Non-pigmented ciliary epithelial cell (primary cell): ENCODE results near the gene GMPR2.

Experiments
- DNase-seq: peaks from one replicate; pipeline ENCODE4 v3.0.0-alpha.2; 2010; ENCODE audit warnings: low read depth

GMPR2 gene

GRCh38 chr14:24232645-24233537 lies at the start of gene GMPR2:
Gene GMPR2 (plus strand): TSS chr14:24232929. CDS start chr14:24233254, 325 bp downstream.
- DNase-seq, result no peak

DNA sequence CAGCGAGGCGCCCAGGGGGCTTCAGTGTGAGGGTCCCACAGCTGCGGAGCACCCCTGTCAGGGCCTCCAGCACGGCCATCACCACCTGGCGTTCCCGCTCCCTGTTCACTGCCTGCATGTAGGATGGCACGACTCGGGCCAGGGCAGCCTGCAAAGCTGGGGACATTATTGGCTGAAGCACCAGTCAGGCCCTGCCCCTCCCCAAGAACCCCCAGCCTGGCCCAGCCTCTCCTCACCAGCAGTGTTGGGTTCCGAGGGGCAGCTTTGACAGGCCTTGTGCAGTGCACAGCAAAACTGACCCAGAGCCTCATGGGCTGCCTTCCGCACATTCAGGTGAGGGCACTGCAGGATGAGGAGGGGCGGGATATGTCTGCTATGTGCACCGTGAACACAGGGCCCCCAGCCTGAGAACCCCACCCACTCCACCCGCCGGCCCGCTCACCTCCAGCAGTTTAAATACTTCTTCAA lies 49.7 kb upstream of the GMPR2 start:
- DNase-seq, result no peak

DNA sequence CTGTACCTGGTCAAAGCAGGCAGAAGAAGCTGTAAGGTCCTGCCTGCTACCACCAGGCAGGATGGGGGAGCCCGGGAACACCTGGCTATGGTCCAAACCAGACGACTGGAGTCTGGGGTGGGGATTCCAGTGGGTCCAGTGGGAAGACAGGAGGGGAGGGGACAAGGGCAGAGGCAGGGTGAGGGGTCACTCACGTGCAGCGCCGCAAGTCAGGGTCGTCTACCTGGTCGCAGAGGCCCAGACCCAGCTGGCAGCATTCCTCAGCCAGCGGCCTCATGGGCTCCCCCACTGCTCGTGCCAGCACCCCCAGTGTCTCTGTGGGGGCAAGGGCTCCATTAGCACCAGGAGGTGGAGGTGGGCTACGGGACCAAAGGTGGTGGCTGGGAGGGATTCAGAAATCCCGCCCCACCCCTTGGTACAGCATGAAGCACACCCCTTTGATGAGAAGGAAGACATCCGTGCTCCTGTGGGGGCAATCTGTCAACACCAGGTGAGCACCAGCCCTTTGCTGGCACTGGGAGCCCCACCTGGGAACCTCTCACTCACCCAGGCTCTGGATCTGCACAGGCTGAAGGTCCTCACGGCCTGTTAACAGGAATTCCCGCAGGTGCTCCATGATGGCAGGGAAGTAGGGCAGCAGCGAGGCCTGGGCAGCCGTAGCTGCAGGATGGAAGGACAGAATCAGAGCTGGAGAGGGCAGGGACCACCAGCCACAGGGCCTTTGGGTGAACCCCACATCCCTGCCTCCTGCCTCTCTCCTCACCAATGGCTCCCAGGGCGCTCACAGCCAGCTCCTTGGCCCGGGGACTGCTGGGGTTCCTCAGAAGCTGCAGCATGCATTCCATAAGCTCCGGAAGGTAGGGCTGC lies 48.4 kb upstream of the GMPR2 start:
- DNase-seq, result no peak

DNA sequence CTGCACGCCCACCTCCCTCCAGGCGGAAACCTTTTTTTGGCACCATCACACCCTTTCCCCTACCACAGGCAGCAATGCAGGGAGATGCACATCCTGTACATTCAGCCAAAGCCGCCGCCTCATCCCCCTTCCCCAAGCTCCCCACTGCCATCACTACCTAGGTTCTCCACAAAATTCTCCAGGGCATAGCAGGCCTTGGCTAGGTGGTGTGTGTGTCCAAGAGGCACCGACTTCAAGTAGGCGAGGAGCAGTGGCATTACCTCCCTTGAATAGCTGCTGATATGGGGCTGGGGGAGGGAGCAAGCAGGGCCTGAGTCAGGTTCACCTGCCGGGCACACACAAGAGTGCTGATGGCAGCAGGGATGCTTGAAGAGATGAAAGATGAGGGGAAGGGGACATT lies 47.7 kb upstream of the GMPR2 start:
- no peak for DNase-seq

DNA sequence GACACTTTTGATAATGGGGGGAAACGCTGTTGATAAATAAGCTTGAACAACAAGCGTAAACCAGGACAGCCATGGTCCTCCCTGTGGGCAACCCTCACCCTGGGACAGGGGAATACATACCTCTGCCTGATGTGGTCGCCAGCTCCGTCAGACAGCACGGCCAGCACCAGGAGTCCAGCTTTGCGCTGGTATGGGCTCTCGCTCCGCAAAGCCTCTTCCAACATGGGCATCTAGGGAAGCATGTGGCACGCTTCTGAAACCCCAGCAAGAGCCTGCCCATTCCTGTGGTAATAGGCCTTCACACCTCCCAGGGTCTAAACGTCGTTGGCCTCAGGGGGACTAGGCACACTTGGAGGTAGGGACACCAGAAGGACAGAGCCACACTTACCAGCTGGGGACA lies 47.0 kb upstream of the GMPR2 start:
- no peak for DNase-seq

DNA sequence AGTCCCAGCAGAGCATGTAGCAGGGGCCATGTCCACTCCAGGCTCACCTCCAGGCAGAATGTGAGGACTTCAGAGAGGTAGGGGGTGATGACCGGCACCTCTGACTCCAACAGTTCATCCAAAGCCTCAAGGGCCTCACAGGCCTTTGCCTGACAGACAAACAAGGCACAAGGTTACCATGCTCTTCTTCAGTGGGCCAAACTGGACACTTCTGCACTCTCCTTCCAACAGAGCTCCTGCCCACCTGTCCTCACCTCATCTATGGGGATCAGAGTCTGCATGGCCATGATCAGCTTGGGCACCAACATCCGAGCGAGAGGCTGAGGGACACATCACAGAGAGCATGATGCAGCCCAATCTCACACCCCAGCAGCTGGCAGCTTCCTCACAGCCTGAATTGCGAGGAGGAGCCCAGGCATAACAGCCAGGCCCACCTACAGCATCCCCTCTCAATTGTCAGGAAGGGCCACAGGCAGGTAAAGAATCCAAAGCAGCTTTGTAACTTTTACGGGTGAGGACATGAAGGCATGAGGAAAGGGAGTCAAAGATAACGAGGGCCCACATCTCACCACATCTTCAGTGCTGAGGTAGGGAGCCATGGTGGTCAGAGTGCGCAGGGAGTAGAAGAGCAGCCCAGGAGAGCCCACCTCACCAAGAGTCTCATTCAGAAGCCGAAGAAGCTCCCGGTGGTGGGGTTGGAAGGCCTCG lies 45.7 kb upstream of the GMPR2 start:
- no peak for DNase-seq

DNA sequence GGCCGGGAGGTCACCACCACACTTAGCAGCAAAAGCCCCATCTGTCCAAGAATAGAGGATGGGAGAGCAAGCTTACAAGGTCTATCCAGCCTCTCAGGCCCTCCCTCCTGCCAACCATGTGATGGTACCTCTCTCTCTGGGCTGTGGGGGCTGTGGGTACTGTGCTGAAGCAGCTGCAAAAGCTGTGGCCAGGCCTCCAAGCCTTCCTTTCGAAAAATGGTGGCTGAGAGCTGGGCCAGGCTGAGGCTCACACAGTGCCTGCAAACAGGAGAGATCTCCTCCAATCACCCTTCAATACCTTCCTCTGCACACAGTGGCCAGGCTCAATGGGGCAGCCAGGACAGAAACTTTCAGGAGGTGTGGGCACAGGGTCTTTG lies 45.2 kb upstream of the GMPR2 start:
- no peak for DNase-seq

DNA sequence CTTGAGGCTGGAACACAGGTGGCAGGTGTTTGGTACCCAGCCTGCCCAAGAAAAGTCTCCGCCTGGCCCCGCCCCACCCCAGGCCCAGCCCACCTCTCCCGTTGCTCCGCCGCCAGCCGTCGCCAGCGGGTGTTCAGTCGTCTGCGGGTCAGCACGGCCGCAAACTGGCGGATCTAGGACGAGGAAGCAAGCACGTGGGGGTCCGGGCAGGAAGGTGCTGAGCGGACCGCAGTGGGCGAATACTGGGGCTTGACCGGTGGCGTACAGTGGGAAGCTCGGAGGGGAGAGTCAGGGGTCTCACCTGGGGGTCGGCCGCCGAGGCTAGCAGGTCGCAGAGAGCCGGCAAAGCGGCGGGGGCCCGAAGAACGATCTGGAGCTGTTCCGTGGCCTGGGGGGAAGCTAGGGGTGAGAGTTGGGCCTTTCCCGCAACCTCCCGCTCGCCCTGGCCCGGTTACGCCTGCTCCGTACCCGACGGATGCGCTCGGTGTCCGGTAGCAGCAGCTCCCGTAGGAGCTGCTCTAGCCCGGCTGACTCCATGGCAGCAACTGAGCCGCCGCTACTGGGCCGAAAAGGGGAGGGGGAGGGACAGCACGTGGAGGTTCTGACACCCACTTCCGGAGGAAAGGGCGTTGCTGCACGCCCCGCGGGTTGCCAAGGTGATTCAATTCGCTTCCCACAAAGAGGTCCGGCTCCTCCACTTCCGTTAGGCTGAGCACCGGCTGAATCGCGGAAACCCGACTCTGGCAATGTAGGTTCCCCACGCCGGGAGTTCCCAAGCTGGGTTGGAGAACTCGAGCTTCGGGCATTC lies 44.3 kb upstream of the GMPR2 start, which contains the start of gene IPO4:
TSS of gene IPO4 (minus strand) at position 566 of the 808 bp plus-strand sequence. CDS start at position 537, 29 bp downstream.
- peak; percentile 92 for DNase-seq

GRCh38 chr14:24189059-24189375 lies 43.7 kb upstream of the GMPR2 start:
- no peak for DNase-seq

DNA sequence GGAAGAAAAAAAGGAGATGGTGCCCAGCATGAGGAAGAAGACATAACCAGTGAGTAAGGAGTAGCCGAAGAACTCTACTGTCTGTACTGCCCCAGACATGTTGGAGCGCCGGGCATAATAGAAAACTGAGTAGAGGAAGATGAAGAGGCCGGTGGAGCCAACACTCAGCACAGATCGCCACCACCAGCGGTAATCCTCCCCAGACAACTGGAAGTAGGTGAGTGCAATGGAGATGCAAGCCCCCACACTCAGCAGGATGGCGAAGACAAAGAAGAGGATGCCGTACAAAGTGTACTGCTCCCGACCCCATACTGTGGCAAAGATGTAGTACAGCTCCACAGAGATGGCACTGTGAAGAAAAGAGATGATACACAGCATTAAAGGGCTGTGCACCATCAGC lies 43.3 kb upstream of the GMPR2 start:
- DNase-seq, result no peak

- DNase-seq, result no peak
These were observed 42.3 kb upstream of the GMPR2 start for GRCh38 chr14:24190416-24190815.

- no peak for DNase-seq
These were observed 39.8 kb upstream of the GMPR2 start for GRCh38 chr14:24192933-24193332.

DNA sequence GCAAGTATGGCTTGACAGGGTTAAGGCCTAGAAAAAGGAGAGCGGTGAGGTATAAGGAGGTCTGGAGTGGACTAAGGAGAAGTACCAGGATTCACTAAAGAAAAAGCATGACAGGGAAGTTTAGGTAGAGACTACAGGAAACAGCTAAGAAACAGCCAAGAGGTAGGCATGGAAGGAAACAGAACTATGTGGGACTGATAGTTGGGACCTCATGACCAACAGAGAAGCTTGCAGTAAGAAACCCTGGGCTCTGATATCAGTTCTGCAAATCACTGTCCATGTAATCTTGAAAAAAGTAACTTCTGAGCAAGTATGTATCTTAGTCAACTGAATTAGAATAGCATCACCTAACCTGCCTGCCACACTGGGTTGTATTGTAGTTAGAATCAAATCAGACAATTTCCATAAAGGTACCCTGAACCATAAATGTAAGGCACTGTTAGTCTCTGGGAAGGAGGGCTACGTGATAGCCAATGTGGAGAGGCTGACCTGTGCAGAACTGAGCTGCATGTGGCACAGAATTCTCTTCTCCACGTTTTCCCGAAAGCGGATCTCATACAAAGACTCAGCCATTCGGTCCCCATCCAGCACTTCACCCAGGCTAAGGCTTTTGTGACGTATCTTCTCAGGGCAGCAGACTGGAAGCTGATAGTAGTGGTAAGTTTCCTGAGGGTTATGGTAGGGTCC lies 38.4 kb upstream of the GMPR2 start:
- DNase-seq, result no peak

DNA sequence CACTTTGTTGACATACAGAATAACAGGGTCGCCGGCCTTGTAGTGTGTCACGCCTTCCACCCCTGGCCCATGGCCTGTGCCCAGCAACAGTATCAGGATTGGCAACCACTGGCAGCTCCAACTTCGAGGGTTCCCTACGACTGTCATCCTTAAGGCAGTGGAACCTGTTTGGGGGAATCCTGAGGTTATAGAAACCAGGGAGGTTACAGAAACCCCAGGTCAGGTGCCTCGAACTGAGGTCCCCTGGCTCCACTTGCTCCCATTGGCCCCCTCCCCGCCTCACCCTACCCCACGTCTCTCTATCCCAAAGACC lies 37.9 kb upstream of the GMPR2 start:
- no peak for DNase-seq

DNA sequence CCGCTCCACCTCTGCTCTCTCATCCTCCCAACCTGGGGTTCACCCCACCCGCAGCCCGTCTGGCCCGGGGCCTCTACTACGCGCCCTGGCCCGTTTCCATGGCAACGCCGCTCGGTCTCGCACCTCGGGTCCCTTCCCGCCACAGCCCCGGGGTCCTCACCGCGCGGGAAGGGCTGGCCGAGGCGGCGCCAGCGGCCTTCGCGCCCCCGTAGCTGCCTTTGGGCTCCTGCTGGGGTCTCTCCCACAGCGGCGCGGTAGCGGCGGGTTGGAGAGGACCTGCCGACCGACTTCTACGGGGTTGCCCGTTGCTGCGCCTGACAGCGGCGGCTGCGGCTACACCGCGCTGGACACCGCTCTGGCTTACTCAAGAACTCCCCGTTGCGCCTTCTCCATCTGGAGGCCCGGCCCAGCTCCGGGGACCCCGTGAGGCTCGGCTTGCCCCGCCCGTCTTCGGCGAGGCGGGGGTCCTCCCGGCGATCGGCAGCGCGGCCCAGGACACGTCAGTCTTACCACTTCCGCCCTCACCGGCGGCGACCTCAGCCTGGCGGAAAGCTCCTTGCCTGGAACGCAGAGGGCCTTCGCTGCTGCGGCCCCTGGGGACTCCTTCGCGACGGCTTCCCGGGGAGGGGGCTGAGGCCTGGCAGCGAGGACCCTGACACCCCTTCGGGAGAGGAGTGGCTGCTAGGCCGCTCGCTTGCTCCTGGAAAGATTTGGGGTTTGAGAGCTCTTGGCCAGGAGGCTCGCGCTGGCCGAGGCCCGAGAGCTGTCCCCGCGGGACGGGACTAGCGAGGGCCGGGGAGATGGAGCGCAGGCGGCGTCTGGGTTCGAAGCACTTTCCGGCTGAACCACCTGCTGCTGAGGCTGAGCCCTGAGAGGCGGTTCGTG lies 37.3 kb upstream of the GMPR2 start, which contains the start of gene TM9SF1:
TSS of gene TM9SF1 (minus strand) at position 256 of the 885 bp plus-strand sequence. CDS start 422 bp downstream, outside the sequence.
- peak; percentile 47 for DNase-seq

DNA sequence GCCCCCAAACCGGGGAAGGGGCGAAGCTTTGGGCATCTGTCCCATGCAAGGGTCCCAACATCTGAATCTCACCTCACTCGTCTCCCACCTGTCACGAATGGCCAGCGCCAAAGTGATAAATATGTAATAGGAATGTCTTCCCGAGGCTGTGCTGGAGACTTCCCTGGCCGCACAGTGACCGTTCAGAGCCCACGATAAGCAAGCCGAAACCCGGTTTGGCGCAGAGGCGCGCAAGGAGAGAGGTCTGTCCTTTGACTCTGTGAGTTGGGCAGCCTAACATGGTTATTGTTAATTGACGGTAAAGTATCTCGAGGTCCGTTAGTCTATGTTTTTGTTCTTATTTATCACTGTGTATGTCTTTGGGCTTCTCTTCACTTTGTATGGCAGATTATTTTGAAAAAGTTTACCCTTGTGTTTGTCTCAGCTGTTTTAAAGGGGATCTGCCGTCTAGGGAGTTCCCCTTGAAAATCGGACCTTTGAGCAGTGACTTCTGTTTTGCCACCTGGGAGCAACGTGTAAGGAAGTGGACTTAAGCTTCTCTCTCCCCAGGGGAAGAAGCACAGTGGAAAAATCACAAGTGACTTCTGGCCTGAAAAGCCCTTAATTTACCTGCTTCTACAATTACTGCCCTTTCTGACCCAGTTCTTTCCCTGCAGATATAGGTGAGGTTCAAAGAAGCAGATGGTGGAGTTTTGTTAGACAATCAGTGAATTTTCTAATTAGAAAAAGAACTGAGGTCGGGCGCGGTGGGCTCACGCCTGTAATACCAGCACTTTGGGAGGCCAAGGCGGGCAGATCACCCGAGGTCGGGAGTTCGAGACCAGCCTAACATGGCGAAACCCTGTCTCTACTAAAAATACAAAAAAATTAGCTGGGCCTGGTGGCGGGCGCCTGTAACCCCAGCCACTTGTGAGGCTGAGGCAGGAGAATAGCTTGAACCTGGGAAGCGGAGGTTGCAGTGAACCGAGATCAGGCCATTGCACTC lies 36.4 kb upstream of the GMPR2 start:
- DNase-seq, result no peak

DNA sequence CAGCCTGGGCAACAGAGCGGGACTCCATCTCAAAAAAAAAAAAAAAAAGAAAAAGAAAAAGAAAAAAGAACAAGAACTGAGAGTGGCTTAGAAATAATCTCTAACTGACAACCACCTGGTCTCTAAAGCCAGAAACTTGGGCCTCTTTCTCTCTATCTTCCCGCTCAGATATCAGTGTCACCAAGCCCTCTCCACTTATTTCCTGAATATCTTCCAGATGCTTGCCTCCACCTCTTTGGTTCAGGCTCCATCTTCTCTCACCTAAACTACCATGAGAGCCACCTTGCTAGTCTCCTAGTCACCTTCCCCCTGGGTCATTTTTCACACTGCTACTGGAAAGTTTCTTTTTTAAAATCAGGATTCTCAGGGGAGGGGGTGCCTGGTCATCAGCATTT lies 35.7 kb upstream of the GMPR2 start:
- DNase-seq, result no peak

DNA sequence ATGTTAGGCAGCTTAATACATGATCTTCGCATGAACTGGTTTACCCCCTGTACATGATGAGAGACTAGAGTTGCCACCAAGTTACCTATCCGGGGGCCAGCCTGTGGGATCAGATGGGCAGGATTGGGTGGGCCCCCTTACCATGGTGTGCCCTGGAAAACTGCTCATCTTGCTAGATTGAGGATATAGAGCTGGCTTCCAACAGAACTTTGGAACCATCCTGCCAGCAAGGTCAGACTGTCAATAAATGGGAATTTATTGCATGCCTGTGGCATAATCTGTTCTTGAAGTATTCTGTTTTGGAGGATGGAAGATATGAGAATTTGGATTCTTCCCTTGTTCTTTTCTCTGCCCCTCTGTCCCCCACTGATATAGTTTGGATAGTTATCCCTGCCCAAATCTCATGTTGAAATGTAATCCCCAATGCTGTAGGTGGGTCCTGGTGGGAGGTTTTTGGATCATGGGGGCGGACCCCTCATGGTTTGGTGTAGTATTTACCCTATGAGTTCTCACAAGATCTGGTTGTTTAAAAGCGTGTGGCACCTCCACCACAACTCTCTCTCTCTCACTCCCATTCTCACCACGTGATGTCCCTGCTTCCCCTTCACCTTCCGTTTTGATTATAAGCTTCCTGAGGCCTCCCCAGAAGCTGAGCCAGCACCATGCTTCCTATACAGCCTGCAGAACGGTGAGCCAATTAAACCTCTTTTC lies 33.8 kb upstream of the GMPR2 start:
- DNase-seq, result no peak
